Vagina (tissue), 2 donors: ENCODE measurements around the gene LEMD2. TPM values are rescaled to one million over a fixed set of nuclear protein-coding genes. Genes with fewer than 3 reads are reported as not detected.

Experiments
- DNase-seq, 2 donors: peaks; one replicate each; pipeline ENCODE4 v3.0.0-alpha.2; 2017; ENCODE audit errors: extremely low spot score in 2 of 2
- H3K27ac ChIP-seq: fragments of 200-600 bp; sonication (generic); one replicate; pipeline ENCODE4 v1.5.1; 2019
- H3K27me3 ChIP-seq: fragments of 200-600 bp; sonication (generic); one replicate; pipeline ENCODE4 v1.5.1; 2019
- H3K36me3 ChIP-seq, 2 donors: fragments of 200-600 bp; sonication (generic); one replicate each; pipeline ENCODE4 v1.5.1; 2017 to 2019
- H3K4me1 ChIP-seq: fragments of 200-600 bp; sonication (generic); one replicate; pipeline ENCODE4 v1.5.1; 2019
- H3K4me3 ChIP-seq, 2 donors: fragments of 200-600 bp; sonication (generic); 1 replicate in 1 of 2; 2 replicates in 1 of 2; pipeline ENCODE4 v1.5.1; 2016 to 2019
- H3K9me3 ChIP-seq: fragments of 200-600 bp; sonication (generic); one replicate; pipeline ENCODE4 v1.5.1; 2019
- POLR2A ChIP-seq, 2 donors: fragments of 450-650 bp; IDR thresholded peaks; one replicate each; pipeline ENCODE4 v1.6.1; 2017; ENCODE audit warnings: antibody characterized with exemption in 2 of 2, mild to moderate bottlenecking in 2 of 2, moderate library complexity in 2 of 2
- POLR2AphosphoS5 ChIP-seq, 2 donors: sonication (generic); formaldehyde crosslinking; IDR thresholded peaks; one replicate each; pipeline ENCODE4 v1.9.0; 2017; ENCODE audit warnings: antibody characterized with exemption in 2 of 2, mild to moderate bottlenecking in 2 of 2, low read depth in 1 of 2; ENCODE audit not compliant: insufficient read depth in 1 of 2
- intact Hi-C: fragments of 100-400 bp; cut with DNase I; formaldehyde crosslinking; loops from one replicate; pipeline ENCODE4 v1.15.1; 2023
- total RNA-seq: library from RNA; depleted of rRNA; stranded (reverse); fragments of >200 nt; gene quantifications from one replicate; pipeline ENCODE4 v1.2.3, GENCODE V29; 2016
- TF ChIP-seq, protein P1 (sequence below), 3 experiments: fragments of 450-650 bp in 2 of 3; fragments of 200-600 bp in 1 of 3; sonication (generic) in 1 of 3; IDR thresholded peaks; one replicate each; pipeline ENCODE4 v1.5.1; 2017 to 2019; ENCODE audit warnings: antibody characterized with exemption in 3 of 3, mild to moderate bottlenecking in 2 of 3, moderate library complexity in 2 of 3

LEMD2 gene
- total RNA-seq, 1 donor from 2014 or later = 55.5 TPM

DNA sequence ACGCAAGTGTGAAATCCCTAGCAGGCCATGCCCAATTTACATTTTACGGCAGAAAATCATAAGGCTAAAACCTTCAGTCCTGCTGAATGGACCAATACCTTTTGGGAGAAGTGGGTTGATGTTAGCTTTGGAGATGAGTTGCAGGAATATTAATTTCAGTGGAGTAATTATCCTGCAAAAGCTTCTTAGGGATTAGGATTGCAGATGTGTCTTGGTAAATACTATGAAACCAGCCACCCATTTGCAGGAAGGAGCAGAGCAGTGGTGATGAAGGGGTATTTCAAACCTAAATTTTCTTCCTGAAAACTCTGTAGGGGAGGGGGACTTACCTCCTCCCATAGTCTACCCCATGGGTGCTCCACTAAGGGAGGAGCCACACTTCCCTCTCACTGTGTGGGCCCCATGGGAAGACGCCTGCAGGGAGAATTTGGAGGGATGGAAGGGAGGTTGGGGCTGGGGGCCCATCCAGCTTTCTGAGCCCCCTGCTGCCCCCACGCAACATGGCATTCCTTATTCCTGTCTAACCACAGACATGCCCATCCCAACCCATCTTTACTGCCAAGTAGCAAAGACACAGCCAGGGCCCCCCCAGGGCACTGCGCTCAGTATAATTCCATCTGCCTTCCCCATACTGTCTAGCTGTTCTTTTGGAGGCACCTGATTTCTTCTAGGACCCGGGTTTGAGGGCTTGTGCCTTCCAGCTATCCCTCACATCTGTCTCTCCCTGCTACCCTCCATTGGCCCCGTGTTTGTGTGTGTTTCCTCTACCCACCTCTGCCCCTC, 62.8 kb downstream of the LEMD2 start:
- Histone ChIP-seq H3K27me3 (no peaks in the 10 kb centered on the region), H3K36me3 (no peaks in the 10 kb centered on the region), H3K27ac (no peak overlapping the region), H3K4me1 (no peaks in the 10 kb centered on the region), H3K4me3 (no peak overlapping the region), H3K9me3 (no peaks in the 10 kb centered on the region)
- intact Hi-C loops = no loop called here
- DNase-seq = no peak
- TF ChIP-seq, protein P1, sequence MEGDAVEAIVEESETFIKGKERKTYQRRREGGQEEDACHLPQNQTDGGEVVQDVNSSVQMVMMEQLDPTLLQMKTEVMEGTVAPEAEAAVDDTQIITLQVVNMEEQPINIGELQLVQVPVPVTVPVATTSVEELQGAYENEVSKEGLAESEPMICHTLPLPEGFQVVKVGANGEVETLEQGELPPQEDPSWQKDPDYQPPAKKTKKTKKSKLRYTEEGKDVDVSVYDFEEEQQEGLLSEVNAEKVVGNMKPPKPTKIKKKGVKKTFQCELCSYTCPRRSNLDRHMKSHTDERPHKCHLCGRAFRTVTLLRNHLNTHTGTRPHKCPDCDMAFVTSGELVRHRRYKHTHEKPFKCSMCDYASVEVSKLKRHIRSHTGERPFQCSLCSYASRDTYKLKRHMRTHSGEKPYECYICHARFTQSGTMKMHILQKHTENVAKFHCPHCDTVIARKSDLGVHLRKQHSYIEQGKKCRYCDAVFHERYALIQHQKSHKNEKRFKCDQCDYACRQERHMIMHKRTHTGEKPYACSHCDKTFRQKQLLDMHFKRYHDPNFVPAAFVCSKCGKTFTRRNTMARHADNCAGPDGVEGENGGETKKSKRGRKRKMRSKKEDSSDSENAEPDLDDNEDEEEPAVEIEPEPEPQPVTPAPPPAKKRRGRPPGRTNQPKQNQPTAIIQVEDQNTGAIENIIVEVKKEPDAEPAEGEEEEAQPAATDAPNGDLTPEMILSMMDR (IDR thresholded peaks at IDR 0.05) = no peak
- TF ChIP-seq POLR2A (IDR thresholded peaks at IDR 0.05) (no peak), POLR2AphosphoS5 (IDR thresholded peaks at IDR 0.05; ENCODE audit: insufficient read depth in 1 of 2, low read depth in 1 of 2) (no peak)

DNA sequence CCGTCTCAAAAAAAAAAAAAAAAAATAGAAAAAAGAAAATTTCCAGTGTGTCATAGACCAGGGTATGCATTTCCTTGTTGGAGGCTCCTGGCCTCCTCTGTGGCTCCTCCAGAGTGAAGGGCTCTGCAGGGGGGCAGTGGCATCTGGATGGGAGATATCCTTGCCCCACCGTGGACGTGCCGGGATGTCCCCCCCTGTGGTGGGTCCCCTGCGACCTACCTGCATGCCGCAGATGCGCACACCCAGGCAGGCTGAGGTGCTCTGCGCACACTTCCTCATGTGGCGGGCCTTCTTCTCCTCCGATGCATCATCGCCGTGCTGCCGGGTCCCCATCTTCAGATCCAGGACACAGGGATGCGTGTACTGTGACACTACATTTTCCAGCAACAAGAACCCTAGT, 63.7 kb downstream of the LEMD2 start:
- no peaks in the 10 kb centered on the region for H3K27me3 ChIP-seq
- H3K4me3 ChIP-seq = no peak overlapping the region
- intact Hi-C loops = no loop called here

DNA sequence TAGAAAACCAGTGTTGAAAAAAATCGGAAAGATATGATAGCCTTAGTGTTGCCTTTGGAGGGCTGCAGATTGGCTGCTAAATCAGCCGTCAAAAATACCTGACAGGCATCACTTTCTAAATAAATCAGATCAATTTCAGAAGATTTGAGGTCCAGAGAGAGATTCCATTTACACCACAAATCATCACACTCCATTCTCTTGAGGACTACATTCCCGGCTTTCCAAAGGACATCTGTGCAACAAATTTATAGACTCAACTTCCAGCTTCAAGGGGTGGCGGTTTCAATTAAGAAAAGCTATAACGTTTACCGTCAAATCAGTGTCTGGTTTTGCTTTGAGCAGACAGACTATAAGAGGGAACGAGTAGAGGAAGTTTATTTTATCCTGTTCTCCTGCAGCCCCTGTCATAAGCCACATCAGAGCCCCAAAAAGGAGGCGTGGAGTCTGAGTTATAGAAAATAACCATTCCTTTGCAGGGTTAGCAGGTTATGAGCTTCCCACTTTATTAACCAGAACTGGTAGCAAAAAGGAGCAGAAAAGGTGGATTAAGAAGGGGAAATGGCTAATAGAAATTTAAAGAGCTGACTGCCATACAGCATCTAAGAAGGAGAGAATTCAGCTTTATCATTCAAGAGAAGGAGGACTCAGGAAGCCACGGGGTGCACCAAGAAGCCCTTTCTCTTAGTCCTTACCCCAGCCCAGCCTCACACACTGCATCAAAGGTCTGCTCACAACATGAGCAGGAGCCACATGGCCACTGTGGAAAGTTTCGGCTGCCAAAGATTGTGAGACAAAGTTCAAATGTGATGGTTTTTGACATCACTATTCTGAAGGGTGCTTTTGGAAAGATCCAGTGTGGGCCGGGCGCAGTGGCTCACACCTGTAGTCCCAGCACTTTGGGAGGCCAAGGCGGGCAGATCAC, 64.6 kb downstream of the LEMD2 start:
- no peak for DNase-seq
- TF ChIP-seq, protein P1 (IDR thresholded peaks at IDR 0.05) = no peak
- TF ChIP-seq POLR2A (IDR thresholded peaks at IDR 0.05) = no peak
- TF ChIP-seq POLR2AphosphoS5 (IDR thresholded peaks at IDR 0.05; ENCODE audit: insufficient read depth in 1 of 2, low read depth in 1 of 2) = no peak
- H3K27ac ChIP-seq = no peak overlapping the region
- intact Hi-C loops = no loop called here
- H3K27me3 ChIP-seq = no peaks in the 10 kb centered on the region
- H3K9me3 ChIP-seq = no peaks in the 10 kb centered on the region
- H3K36me3 ChIP-seq = no peaks in the 10 kb centered on the region
- no peak overlapping the region for H3K4me3 ChIP-seq
- no peaks in the 10 kb centered on the region for H3K4me1 ChIP-seq

More for the DNA sequence above, 63.7 kb downstream of the LEMD2 start:
- Histone ChIP-seq H3K9me3 (no peaks in the 10 kb centered on the region), H3K27ac (no peak overlapping the region), H3K36me3 (no peaks in the 10 kb centered on the region), H3K4me1 (no peaks in the 10 kb centered on the region)
- DNase-seq = no peak
- TF ChIP-seq, protein P1 (IDR thresholded peaks at IDR 0.05) = no peak
- TF ChIP-seq POLR2AphosphoS5 (IDR thresholded peaks at IDR 0.05; ENCODE audit: insufficient read depth in 1 of 2, low read depth in 1 of 2) = no peak

DNA sequence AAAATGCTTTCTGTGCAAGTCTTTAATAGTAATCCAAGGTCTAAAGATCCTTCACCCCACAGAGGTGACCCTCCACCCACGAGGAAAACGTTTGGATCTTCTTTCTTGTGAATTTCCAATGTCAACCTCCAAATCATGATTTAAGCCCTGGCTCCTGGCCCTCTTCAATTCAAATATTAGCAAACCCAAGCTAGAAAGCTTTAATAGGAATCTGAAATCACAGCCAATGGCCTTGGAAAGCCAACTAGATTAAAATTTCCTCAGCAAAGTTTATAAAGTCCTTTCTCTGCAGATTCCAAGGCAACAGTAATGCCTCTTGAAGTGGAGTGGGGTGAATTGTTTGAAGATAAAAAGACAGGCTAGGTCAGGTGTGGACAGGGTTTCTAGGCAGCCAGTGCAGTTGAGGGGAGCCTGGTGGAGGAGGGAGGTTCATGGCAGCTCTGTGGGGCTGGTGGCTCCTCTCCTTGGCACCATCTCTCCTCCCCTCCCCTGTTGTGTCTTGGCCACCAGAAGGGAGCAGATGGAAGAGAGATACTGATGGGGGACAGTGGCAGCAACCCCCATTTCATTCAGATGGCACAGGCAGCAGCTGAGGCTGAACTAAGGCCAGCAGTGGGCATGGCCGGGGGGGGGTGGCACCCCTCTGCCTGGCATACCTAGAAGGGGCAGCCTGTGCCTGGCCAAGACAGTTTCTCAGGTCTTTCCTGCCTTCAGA, 65.4 kb downstream of the LEMD2 start:
- H3K27me3 ChIP-seq = no peaks in the 10 kb centered on the region
- DNase-seq = no peak
- peaks cover 2% of the 10 kb centered on the region for H3K4me1 ChIP-seq
- H3K36me3 ChIP-seq = no peaks in the 10 kb centered on the region
- no peak overlapping the region for H3K4me3 ChIP-seq
- intact Hi-C loops = no loop called here
- H3K9me3 ChIP-seq = no peaks in the 10 kb centered on the region
- TF ChIP-seq POLR2A (IDR thresholded peaks at IDR 0.05) = no peak
- no peak for TF ChIP-seq POLR2AphosphoS5 (IDR thresholded peaks at IDR 0.05; ENCODE audit: insufficient read depth in 1 of 2, low read depth in 1 of 2)
- TF ChIP-seq, protein P1 (IDR thresholded peaks at IDR 0.05) = no peak
- H3K27ac ChIP-seq = no peak overlapping the region
